Measurements from ENCODE around the gene TRIP10. TPM values are rescaled to one million over a fixed set of nuclear protein-coding genes. Genes with fewer than 3 reads are reported as not detected.

The TRIP10 gene
- total RNA-seq, 1 experiment from 2014 or later = 96.6 TPM

- Histone ChIP-seq H4K20me1 (ENCODE audit: low read length) (no peaks in the 10 kb centered on the region), H3K4me2 (ENCODE audit: low read length) (no peak overlapping the region), H3K4me1 (ENCODE audit: insufficient read depth, low read length) (no peaks in the 10 kb centered on the region), H3F3A (ENCODE audit: low read length, unreplicated experiment) (no peaks in the 10 kb centered on the region), H3K9ac (ENCODE audit: low read length) (no peak overlapping the region), H2AFZ (ENCODE audit: low read length) (no peak overlapping the region), H3K4me3 (ENCODE audit: low read length) (no peak overlapping the region), H3K27ac (ENCODE audit: low read length) (no peak overlapping the region), H3K79me2 (ENCODE audit: low read length) (no peaks in the 10 kb centered on the region), H3K27me3 (ENCODE audit: low read length) (peaks cover 22% of the 10 kb centered on the region), H3K9me3 (ENCODE audit: low read length) (no peaks in the 10 kb centered on the region), H3K9me2 (replicated peaks; ENCODE audit: low read length) (no peaks in the 10 kb centered on the region), H3K36me3 (ENCODE audit: low read depth, low read length) (no peaks in the 10 kb centered on the region)
- CTCF ChIA-PET = no interaction called here
- no TSS peak for BruUV-seq (replicated peaks)
- no peak for TF ChIP-seq CTCF (conservative IDR thresholded peaks at IDR 0.05; ENCODE audit: low read depth, low read length)
- TF ChIP-seq EZH2 (IDR thresholded peaks at IDR 0.05; ENCODE audit: low read length, unreplicated experiment) = no peak
- TF ChIP-seq EZH2phosphoT487 (IDR thresholded peaks at IDR 0.05; ENCODE audit: borderline replicate concordance, low read length) = no peak
- intact Hi-C loops (cut with micrococcal nuclease) = no loop called here
- POLR2A ChIA-PET (ENCODE audit: unreplicated experiment) = no interaction called here
- no peak for DNase-seq
- no peak for ATAC-seq
Measured at GRCh38 chr19:6712692-6713670, 26.5 kb upstream of the TRIP10 start.

- Histone ChIP-seq H3K36me3 (ENCODE audit: low read depth, low read length) (no peaks in the 10 kb centered on the region), H3F3A (ENCODE audit: low read length, unreplicated experiment) (no peaks in the 10 kb centered on the region), H3K9me2 (replicated peaks; ENCODE audit: low read length) (no peaks in the 10 kb centered on the region), H3K79me2 (ENCODE audit: low read length) (no peaks in the 10 kb centered on the region), H3K9me3 (ENCODE audit: low read length) (no peaks in the 10 kb centered on the region), H3K4me3 (ENCODE audit: low read length) (no peak overlapping the region), H3K27ac (ENCODE audit: low read length) (no peak overlapping the region), H3K9ac (ENCODE audit: low read length) (no peak overlapping the region), H3K4me1 (ENCODE audit: insufficient read depth, low read length) (no peaks in the 10 kb centered on the region), H4K20me1 (ENCODE audit: low read length) (no peaks in the 10 kb centered on the region), H3K4me2 (ENCODE audit: low read length) (no peak overlapping the region), H3K27me3 (ENCODE audit: low read length) (peaks cover 22% of the 10 kb centered on the region), H2AFZ (ENCODE audit: low read length) (no peak overlapping the region)
- DNase-seq (no peak), ATAC-seq (no peak)
- BruUV-seq (replicated peaks) = no TSS peak
- intact Hi-C loops (cut with micrococcal nuclease) = no loop called here
- ChIA-PET POLR2A (ENCODE audit: unreplicated experiment) (no interaction called here), CTCF (no interaction called here)
- TF ChIP-seq EZH2 (IDR thresholded peaks at IDR 0.05; ENCODE audit: low read length, unreplicated experiment) (no peak), EZH2phosphoT487 (IDR thresholded peaks at IDR 0.05; ENCODE audit: borderline replicate concordance, low read length) (no peak), CTCF (conservative IDR thresholded peaks at IDR 0.05; ENCODE audit: low read depth, low read length) (no peak)
Measured at GRCh38 chr19:6713773-6714692, 25.4 kb upstream of the TRIP10 start.
